Retinal pigment epithelial cell (primary cell): ENCODE measurements around the gene SMAD6.

ENCODE experiments used
- DNase-seq: peaks from one replicate; pipeline ENCODE4 v3.0.0-alpha.2; 2010; ENCODE audit warnings: low read depth
- H3K4me3 ChIP-seq: 2 replicates; pipeline ENCODE4 v1.5.1; 2011; ENCODE audit warnings: mild to moderate bottlenecking, low read length, control low read depth, moderate library complexity
- TF ChIP-seq, protein P1 (sequence below): conservative IDR thresholded peaks from 2 replicates; pipeline ENCODE4 v1.5.1; 2011; ENCODE audit warnings: low read depth, low read length, control low read depth, inconsistent platforms

SMAD6 gene

DNA sequence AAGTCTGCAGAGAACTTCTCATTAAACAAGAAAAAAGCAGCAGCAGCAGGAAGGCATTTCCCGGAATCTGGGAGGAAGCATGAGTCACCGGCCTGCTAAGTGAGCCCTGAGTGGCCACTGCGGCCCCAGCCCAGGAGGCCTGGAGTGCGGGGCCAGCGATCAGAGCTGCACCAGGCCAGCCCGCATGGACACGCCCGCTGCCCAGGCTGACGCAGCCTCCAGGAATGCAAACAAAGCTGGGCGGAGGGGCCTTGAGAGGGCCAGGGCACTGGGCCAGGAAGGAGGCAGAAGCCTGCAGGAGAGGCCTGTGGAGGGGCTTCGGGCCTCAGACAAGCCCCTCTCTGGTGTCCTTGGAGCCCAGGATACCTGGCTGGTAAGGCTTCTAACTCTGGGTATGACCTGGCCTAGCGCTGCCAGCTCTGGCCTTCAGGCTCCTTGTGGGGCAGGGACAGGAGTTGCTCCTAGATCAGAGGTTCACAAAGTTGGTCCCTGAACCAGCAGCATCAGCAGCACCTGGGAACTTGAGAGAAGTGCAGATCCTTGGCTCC lies 101.2 kb downstream of the SMAD6 start:
- TF ChIP-seq, protein P1, sequence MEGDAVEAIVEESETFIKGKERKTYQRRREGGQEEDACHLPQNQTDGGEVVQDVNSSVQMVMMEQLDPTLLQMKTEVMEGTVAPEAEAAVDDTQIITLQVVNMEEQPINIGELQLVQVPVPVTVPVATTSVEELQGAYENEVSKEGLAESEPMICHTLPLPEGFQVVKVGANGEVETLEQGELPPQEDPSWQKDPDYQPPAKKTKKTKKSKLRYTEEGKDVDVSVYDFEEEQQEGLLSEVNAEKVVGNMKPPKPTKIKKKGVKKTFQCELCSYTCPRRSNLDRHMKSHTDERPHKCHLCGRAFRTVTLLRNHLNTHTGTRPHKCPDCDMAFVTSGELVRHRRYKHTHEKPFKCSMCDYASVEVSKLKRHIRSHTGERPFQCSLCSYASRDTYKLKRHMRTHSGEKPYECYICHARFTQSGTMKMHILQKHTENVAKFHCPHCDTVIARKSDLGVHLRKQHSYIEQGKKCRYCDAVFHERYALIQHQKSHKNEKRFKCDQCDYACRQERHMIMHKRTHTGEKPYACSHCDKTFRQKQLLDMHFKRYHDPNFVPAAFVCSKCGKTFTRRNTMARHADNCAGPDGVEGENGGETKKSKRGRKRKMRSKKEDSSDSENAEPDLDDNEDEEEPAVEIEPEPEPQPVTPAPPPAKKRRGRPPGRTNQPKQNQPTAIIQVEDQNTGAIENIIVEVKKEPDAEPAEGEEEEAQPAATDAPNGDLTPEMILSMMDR = no peak
- DNase-seq = peak; percentile 98
- no peak overlapping the region for H3K4me3 ChIP-seq

DNA sequence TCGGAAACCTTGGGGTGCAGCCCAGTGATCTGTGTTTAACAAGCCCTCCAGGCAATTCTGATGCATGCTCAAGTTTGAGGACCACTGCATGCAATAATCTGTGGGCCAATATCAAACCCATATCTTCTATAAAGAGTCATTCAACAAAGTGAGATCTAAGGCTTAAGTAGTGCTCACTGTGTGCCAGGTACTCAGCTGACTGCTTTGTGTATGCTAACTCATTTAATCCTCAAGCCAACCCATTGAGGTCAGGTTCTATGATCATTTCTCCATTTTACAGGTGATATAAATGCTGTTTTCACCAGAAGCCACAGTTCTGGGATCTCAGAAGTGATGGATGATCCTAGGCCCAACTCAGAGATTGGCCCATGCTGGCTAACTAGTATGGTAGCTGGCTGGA lies 101.7 kb downstream of the SMAD6 start:
- TF ChIP-seq, protein P1 = no peak
- H3K4me3 ChIP-seq = no peak overlapping the region
- DNase-seq = peak; percentile 75

DNA sequence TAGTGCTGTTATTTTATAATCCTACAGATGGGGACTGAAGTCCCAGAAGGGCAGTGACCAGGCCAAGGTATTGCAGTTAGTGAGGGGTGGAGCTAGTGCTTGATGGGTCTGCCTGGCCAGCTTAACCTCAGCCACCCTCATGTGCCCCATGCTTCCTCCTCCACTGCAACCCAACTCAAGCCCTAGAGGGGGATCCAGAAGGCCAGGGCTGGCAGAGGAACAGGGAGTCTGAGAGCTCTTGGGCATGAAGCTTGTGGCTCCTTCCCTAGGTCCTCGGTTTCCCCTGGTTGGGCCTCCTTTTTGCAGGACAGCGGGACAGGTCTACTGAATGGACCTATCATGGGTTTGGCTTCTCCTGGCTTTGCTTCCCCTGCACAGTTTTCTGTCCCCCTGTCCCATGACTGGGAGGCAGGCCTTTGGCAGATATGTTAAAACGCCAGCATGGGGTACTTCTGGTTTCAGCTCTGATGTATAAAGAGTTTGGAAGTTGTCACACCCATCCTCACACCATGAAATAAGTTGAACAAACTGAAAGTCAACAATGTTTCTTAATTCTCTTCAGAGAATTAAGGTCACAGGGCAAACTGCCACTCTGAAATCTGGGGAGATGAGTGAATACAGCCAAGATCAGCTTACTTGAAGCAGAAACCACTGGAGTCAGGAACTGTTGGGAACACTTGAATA lies 103.3 kb downstream of the SMAD6 start:
- TF ChIP-seq, protein P1 = no peak
- H3K4me3 ChIP-seq = no peak overlapping the region
- no peak for DNase-seq

DNA sequence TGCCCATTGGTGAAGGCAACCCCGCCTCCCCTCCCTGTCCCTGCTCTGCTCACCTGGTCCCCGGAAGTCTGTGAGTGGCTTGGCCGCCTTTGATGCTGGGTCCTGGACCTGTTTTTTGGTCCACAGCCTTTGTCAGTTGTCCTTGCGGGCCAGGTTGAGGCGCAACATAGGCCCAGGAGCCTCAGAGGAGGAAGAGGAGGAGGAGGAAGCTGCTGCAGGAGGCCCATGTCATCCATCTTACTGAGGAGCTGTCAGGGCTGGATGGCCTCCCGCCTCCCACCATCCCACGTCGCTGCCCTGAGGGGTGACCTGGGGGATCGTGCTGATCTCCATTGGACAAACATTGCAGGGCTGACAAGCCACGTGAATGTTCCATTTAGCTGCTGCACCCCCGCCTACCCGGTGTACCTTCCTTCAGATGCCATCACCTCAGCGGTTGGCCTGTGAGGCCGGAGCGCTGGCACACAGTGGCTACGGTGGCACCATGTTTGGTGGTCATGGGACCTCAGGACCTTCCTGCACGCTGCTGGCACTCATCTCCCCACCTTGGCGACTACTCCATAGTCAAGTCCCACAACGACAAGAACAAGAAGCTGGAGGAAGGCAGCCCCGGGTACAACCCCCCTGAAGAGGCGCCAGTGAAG lies 106.3 kb downstream of the SMAD6 start:
- DNase-seq = no peak
- no peak overlapping the region for H3K4me3 ChIP-seq
- TF ChIP-seq, protein P1 = no peak

DNA sequence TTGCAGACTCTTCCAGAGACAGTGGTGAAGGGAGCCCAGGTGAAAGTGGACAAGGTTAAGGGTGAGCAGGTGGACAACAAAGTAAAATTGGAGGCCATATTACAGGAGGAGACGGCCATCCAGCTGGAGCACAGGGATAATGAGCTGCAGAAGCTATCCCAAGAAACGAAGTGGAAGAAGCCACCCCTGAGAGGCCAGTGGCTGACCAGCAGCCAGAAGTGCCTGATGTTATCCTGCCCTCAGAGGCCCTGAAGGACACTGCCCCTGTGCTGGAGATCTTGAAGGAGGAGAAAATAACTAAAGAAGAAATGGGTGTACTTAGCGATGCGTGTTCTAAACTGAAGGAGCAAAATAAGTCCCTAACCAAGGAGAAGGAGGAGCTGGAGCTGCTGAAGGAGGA lies 107.6 kb downstream of the SMAD6 start:
- H3K4me3 ChIP-seq = no peak overlapping the region

DNA sequence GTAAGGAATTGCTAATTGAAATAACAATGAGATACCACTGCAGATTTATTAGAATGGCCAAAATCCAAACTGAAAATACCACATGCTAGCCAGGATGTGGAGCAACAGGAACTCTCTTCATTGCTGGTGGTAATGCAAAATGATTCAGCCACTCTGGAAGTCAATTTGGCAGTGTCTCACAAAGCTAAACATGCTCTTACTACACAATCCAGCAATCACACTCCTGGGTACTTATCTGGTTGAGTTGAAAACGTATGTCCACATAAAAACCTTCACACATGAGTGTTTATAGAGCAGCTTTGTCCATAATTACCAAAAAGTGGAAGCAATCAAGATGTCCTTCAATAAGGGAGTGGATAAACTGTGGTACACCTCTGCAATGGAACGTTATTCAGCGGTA lies 113.3 kb downstream of the SMAD6 start:
- H3K4me3 ChIP-seq = no peak overlapping the region
- DNase-seq = no peak
- TF ChIP-seq, protein P1 = no peak

More for the DNA sequence above, 107.6 kb downstream of the SMAD6 start:
- TF ChIP-seq, protein P1 = no peak
- no peak for DNase-seq

DNA sequence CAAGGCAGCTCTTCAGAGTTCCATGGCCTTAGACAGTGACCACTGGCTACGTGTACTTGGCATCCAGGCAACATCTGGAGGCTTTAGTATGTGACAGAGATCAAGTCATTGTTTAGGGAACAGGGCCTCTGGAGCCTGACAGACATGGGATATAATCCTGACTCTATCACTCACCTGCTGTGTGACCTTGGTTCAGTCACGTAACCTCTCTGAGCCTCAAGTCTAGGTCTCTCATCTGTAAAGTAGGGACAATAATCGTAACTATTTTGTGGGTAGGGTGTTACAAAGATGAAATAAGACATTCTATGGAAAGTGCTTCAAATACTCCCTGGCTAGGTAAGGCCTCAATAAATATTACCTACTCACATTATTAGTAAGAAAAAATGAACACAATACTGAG lies 114.2 kb downstream of the SMAD6 start:
- no peak overlapping the region for H3K4me3 ChIP-seq
- TF ChIP-seq, protein P1 = no peak
- no peak for DNase-seq
